HCT116 (cell line): Measurements from ENCODE around the gene VAV2. TPM values are rescaled to one million over a fixed set of nuclear protein-coding genes. Genes with fewer than 3 reads are reported as not detected.

ENCODE experiments used
- ATAC-seq: fragments of 200-7000 bp; cut with Tn5 transposase; 2 replicates; pipeline ENCODE4 v1.9.1; 2020; ENCODE audit warnings: mild to moderate bottlenecking, moderate library complexity
- BruUV-seq: library from RNA; stranded (reverse); fragments of 400-500 nt; replicated peaks from 2 replicates; lab custom pipeline; 2021; lab: Mats Ljungman, UMichigan
- CTCF ChIA-PET: fragments of 300-600 bp; sonication (Branson Sonifier 250); formaldehyde crosslinking; loops from one replicate; lab custom pipeline; 2021; ENCODE audit warnings: antibody characterized with exemption; lab: Charles Lee
- POLR2A ChIA-PET: fragments of 300-600, 350-600 bp; sonication (Branson Sonifier 250); formaldehyde crosslinking; loops from one replicate; lab custom pipeline; 2021; ENCODE audit warnings: antibody characterized with exemption; lab: Charles Lee
- RAD21 ChIA-PET, 2 experiments: fragments of 300-600 bp; sonication (Branson Sonifier 250); formaldehyde crosslinking; loops; one replicate each; lab custom pipeline; 2023; ENCODE audit warnings: low total read pairs in 2 of 2; ENCODE audit not compliant: uncharacterized antibody in 2 of 2, unreplicated experiment in 2 of 2, low non-redundant PET in 1 of 2; lab: Charles Lee
- DNase-seq: peaks from one replicate; pipeline ENCODE4 v3.0.0-alpha.2; 2010; ENCODE audit warnings: low read depth, low spot score
- H2AFZ ChIP-seq: fragments of 200-600 bp; shearing (Covaris generic), sonication (generic); 2 replicates; pipeline ENCODE4 v1.6.1; 2017; ENCODE audit warnings: low read depth, mixed run types, mixed read lengths, antibody characterized with exemption, low read length; ENCODE audit not compliant: poor library complexity, severe bottlenecking
- H3K27ac ChIP-seq: 2 replicates; pipeline ENCODE4 v1.5.1; 2012; ENCODE audit warnings: low read depth, low read length
- H3K27me3 ChIP-seq: fragments of 200-600 bp; sonication (generic); 2 replicates; pipeline ENCODE4 v1.6.1; 2016; ENCODE audit warnings: mixed run types, low read length, mixed read lengths; ENCODE audit not compliant: insufficient read depth
- H3K36me3 ChIP-seq, 2 experiments: fragments of 200-500 bp in 1 of 2; fragments of 200-600 bp in 1 of 2; sonication (Bioruptor generic) in 1 of 2; sonication (generic) in 1 of 2; 2 replicates each; pipeline versions ENCODE4 v1.5.1 to v1.6.1; 2014 to 2016; ENCODE audit warnings: low read length in 2 of 2, inconsistent platforms in 1 of 2, mixed read lengths in 1 of 2, mixed run types in 1 of 2; ENCODE audit not compliant: insufficient read depth in 2 of 2, control insufficient read depth in 1 of 2
- H3K4me1 ChIP-seq, 2 experiments: fragments of 200-600 bp in 1 of 2; sonication (generic) in 1 of 2; 2 replicates each; pipeline versions ENCODE4 v1.5.1 to v1.6.1; 2012 to 2017; ENCODE audit warnings: low read length in 2 of 2, inconsistent platforms in 1 of 2, mild to moderate bottlenecking in 1 of 2, mixed read lengths in 1 of 2, mixed run types in 1 of 2, moderate library complexity in 1 of 2; ENCODE audit not compliant: insufficient read depth in 2 of 2, control insufficient read depth in 1 of 2
- H3K4me2 ChIP-seq: fragments of 200-600 bp; sonication (generic); 2 replicates; pipeline ENCODE4 v1.6.1; 2017; ENCODE audit warnings: mixed run types, low read length, mixed read lengths
- H3K4me3 ChIP-seq, 2 experiments: fragments of 200-600 bp in 1 of 2; sonication (generic) in 1 of 2; replicated peaks in 1 of 2; 2 replicates each; pipeline ENCODE4 v1.5.1; 2011 to 2016; ENCODE audit warnings: low read length in 2 of 2, control low read depth in 1 of 2, low read depth in 1 of 2, mild to moderate bottlenecking in 1 of 2, mixed read lengths in 1 of 2, mixed run types in 1 of 2
- H3K79me2 ChIP-seq: fragments of 200-600 bp; sonication (generic); 2 replicates; pipeline ENCODE4 v1.6.1; 2017; ENCODE audit warnings: mild to moderate bottlenecking, mixed run types, low read length, moderate library complexity, mixed read lengths; ENCODE audit not compliant: insufficient read depth
- H3K9ac ChIP-seq: fragments of 200-600 bp; sonication (generic); 2 replicates; pipeline ENCODE4 v1.6.1; 2016; ENCODE audit warnings: low read length, mixed read lengths
- H3K9me2 ChIP-seq: fragments of 200-600 bp; sonication (generic), shearing (Covaris generic); 2 replicates; pipeline ENCODE4 v1.6.1; 2017; ENCODE audit warnings: mixed run types, mild to moderate bottlenecking, moderate library complexity; ENCODE audit not compliant: insufficient read depth
- H3K9me3 ChIP-seq, 2 experiments: fragments of 200-500 bp in 1 of 2; fragments of 200-600 bp in 1 of 2; sonication (Bioruptor generic) in 1 of 2; sonication (generic) in 1 of 2; 2 replicates each; pipeline ENCODE4 v1.6.1; 2014 to 2017; ENCODE audit warnings: low read length in 2 of 2, mixed read lengths in 2 of 2, inconsistent platforms in 1 of 2, low read depth in 1 of 2, mild to moderate bottlenecking in 1 of 2, mixed run types in 1 of 2, moderate library complexity in 1 of 2; ENCODE audit not compliant: control insufficient read depth in 1 of 2, insufficient read depth in 1 of 2
- H4K20me1 ChIP-seq: fragments of 200-600 bp; sonication (generic), shearing (Covaris generic); 2 replicates; pipeline ENCODE4 v1.6.1; 2017; ENCODE audit warnings: mixed run types, mild to moderate bottlenecking, moderate library complexity; ENCODE audit not compliant: insufficient read depth
- CEBPB ChIP-seq: IDR thresholded peaks from 2 replicates; pipeline ENCODE4 v1.6.1; 2012; ENCODE audit warnings: low read depth
- ELF1 ChIP-seq: IDR thresholded peaks from 2 replicates; pipeline ENCODE4 v1.6.1; 2012; ENCODE audit warnings: low read depth, borderline replicate concordance
- EZH2phosphoT487 ChIP-seq: fragments of 200-600 bp; IDR thresholded peaks from 2 replicates; pipeline ENCODE4 v1.6.1; 2018; ENCODE audit warnings: antibody characterized with exemption, borderline replicate concordance
- FOSL1 ChIP-seq: IDR thresholded peaks from 2 replicates; pipeline ENCODE4 v1.6.1; 2012; ENCODE audit warnings: low read depth
- POLR2A ChIP-seq: IDR thresholded peaks from 2 replicates; pipeline ENCODE4 v1.7.0; 2011; ENCODE audit warnings: borderline replicate concordance; ENCODE audit not compliant: insufficient read depth, insufficient read length; ENCODE audit errors: extremely low read depth
- POLR2AphosphoS5 ChIP-seq: IDR thresholded peaks from 2 replicates; pipeline ENCODE4 v1.6.1; 2011; ENCODE audit warnings: mild to moderate bottlenecking, low read depth, low read length, moderate library complexity
- RAD21 ChIP-seq: IDR thresholded peaks from 2 replicates; pipeline ENCODE4 v1.6.1; 2012; ENCODE audit warnings: low read depth, mild to moderate bottlenecking
- SIN3A ChIP-seq: IDR thresholded peaks from 2 replicates; pipeline ENCODE4 v1.6.1; 2012; ENCODE audit warnings: low read depth
- SP1 ChIP-seq: IDR thresholded peaks from 2 replicates; pipeline ENCODE4 v1.6.1; 2012; ENCODE audit warnings: low read depth
- TCF7L2 ChIP-seq: IDR thresholded peaks from 2 replicates; pipeline ENCODE4 v1.7.0; 2011; ENCODE audit warnings: borderline replicate concordance, inconsistent platforms; ENCODE audit not compliant: insufficient read depth, insufficient read length; ENCODE audit errors: extremely low read depth
- ZFX ChIP-seq: fragments of 450-650 bp; IDR thresholded peaks from 2 replicates; pipeline ENCODE4 v1.6.1; 2017
- ZNF274 ChIP-seq: fragments of 200-500 bp; sonication (Bioruptor generic); IDR thresholded peaks from 2 replicates; pipeline ENCODE4 v1.6.1; 2014; ENCODE audit warnings: mild to moderate bottlenecking, low read depth, low read length, inconsistent platforms
- intact Hi-C: fragments of 100-400 bp; cut with micrococcal nuclease; formaldehyde crosslinking; loops from 2 replicates; pipeline ENCODE4 v1.10.0; 2022
- total RNA-seq: library from RNA; stranded (reverse); gene quantifications from one replicate; pipeline ENCODE4 v1.2.1, GENCODE V29; 2021; ENCODE audit not compliant: unreplicated experiment
- TF ChIP-seq, protein P1 (sequence below): IDR thresholded peaks from 2 replicates; pipeline ENCODE4 v1.6.1; 2012; ENCODE audit warnings: low read depth
- TF ChIP-seq, protein P2 (sequence below): IDR thresholded peaks from 2 replicates; pipeline ENCODE4 v1.6.1; 2012
- TF ChIP-seq, protein P3 (sequence below), 3 experiments: fragments of 200-600 bp in 1 of 3; sonication (generic) in 1 of 3; IDR thresholded peaks in 2 of 3; conservative IDR thresholded peaks in 1 of 3; 2 replicates each; pipeline ENCODE4 v1.5.1; 2012 to 2017; ENCODE audit warnings: low read depth in 2 of 3, low read length in 2 of 3, antibody characterized with exemption in 1 of 3, borderline replicate concordance in 1 of 3, control low read depth in 1 of 3, mild to moderate bottlenecking in 1 of 3, mixed read lengths in 1 of 3, mixed run types in 1 of 3, moderate library complexity in 1 of 3; ENCODE audit not compliant: insufficient read depth in 1 of 3

Gene VAV2
- total RNA-seq, 1 experiment from 2014 or later = 33.2 TPM

DNA sequence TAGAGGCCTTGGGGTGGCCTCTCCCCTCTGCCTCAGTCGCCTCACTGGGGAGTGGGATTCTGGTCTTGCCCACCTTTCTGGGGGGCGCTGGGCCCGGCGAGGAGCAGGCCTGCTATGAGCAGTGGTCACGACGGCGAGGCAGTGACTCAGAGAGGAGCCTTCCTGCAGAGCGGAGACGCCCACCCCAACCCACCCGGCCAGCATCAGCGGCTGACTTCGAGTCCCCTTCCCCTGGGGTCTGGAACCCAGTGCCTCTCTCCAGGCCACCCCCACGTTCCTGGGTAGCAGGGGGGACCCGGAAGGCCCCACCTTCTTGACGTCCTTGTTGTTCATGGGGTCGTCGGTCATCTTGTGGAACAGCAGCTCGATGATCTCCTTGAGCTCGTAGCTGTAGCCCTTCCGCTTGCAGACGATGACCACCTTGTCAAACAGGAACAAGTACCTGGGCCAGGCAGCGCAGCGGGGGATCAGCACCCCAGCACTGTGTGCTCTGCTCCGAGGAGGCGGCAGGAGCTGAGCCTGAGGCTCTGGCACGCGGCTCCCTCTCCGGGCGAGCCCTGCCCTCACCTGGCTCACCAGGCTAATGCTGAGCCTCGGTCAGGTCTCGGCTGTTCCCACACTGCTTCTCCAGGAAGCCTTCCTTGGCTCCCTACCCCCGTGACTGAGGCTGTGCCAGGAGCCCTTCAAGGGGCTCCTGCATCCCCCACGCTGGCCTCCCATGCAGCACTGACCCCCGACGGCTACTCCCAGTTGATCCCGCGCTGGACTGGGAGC, 203.9 kb downstream of the VAV2 start:
- no peak for ATAC-seq
- no peak overlapping the region for H3K27ac ChIP-seq
- H3K36me3 ChIP-seq = peaks cover 0 to 3% of the 10 kb centered on the region in 2 experiments; a peak in 2 of 4 replicates
- no TSS peak for BruUV-seq
- no peaks in the 10 kb centered on the region for H3K27me3 ChIP-seq
- POLR2A ChIA-PET = no interaction called here
- H3K79me2 ChIP-seq = no peaks in the 10 kb centered on the region
- H3K9me3 ChIP-seq = no peaks in the 10 kb centered on the region
- no peaks in the 10 kb centered on the region for H3K9me2 ChIP-seq
- no peak overlapping the region for H3K9ac ChIP-seq
- TF ChIP-seq, protein P1, sequence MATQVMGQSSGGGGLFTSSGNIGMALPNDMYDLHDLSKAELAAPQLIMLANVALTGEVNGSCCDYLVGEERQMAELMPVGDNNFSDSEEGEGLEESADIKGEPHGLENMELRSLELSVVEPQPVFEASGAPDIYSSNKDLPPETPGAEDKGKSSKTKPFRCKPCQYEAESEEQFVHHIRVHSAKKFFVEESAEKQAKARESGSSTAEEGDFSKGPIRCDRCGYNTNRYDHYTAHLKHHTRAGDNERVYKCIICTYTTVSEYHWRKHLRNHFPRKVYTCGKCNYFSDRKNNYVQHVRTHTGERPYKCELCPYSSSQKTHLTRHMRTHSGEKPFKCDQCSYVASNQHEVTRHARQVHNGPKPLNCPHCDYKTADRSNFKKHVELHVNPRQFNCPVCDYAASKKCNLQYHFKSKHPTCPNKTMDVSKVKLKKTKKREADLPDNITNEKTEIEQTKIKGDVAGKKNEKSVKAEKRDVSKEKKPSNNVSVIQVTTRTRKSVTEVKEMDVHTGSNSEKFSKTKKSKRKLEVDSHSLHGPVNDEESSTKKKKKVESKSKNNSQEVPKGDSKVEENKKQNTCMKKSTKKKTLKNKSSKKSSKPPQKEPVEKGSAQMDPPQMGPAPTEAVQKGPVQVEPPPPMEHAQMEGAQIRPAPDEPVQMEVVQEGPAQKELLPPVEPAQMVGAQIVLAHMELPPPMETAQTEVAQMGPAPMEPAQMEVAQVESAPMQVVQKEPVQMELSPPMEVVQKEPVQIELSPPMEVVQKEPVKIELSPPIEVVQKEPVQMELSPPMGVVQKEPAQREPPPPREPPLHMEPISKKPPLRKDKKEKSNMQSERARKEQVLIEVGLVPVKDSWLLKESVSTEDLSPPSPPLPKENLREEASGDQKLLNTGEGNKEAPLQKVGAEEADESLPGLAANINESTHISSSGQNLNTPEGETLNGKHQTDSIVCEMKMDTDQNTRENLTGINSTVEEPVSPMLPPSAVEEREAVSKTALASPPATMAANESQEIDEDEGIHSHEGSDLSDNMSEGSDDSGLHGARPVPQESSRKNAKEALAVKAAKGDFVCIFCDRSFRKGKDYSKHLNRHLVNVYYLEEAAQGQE = no peak
- TF ChIP-seq CEBPB (no peak), SP1 (no peak), RAD21 (no peak), POLR2A (no peak), EZH2phosphoT487 (no peak), FOSL1 (no peak), ELF1 (no peak), ZNF274 (no peak), POLR2AphosphoS5 (no peak), ZFX (no peak), TCF7L2 (no peak), SIN3A (no peak)
- TF ChIP-seq, protein P2, sequence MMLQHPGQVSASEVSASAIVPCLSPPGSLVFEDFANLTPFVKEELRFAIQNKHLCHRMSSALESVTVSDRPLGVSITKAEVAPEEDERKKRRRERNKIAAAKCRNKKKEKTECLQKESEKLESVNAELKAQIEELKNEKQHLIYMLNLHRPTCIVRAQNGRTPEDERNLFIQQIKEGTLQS = no peak
- TF ChIP-seq, protein P3, sequence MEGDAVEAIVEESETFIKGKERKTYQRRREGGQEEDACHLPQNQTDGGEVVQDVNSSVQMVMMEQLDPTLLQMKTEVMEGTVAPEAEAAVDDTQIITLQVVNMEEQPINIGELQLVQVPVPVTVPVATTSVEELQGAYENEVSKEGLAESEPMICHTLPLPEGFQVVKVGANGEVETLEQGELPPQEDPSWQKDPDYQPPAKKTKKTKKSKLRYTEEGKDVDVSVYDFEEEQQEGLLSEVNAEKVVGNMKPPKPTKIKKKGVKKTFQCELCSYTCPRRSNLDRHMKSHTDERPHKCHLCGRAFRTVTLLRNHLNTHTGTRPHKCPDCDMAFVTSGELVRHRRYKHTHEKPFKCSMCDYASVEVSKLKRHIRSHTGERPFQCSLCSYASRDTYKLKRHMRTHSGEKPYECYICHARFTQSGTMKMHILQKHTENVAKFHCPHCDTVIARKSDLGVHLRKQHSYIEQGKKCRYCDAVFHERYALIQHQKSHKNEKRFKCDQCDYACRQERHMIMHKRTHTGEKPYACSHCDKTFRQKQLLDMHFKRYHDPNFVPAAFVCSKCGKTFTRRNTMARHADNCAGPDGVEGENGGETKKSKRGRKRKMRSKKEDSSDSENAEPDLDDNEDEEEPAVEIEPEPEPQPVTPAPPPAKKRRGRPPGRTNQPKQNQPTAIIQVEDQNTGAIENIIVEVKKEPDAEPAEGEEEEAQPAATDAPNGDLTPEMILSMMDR (IDR thresholded peaks at IDR 0.05 in 2 of 3, conservative IDR thresholded peaks at IDR 0.05 in 1 of 3; ENCODE audit: borderline replicate concordance in 1 of 3, insufficient read depth in 1 of 3, low read depth in 2 of 3, low read length in 2 of 3) = no peak
- TF ChIP-seq, all 23 proteins: peak for 0
- ChIA-PET CTCF (no interaction called here), RAD21 (interaction anchor here in 1 of 2 experiments (0.6 kb wide), 1 partner anchor 61 kb away, joined by 3 read pairs; no protein-coding TSS in a partner anchor)
- H2AFZ ChIP-seq = no peak overlapping the region
- intact Hi-C loops = no loop called here
- H3K4me1 ChIP-seq = peaks cover 0 to 3% of the 10 kb centered on the region in 2 experiments; a peak in 2 of 4 replicates
- H3K4me2 ChIP-seq = no peak overlapping the region
- no peak overlapping the region for H3K4me3 ChIP-seq
- no peak for DNase-seq
- H4K20me1 ChIP-seq = no peaks in the 10 kb centered on the region
